Activated CD8-positive, alpha-beta T cell treated with anti-CD3 and anti-CD28 coated beads for 36 hours (primary cell): ENCODE results near the gene FRMPD1. TPM values are rescaled to one million over a fixed set of nuclear protein-coding genes. Genes with fewer than 3 reads are reported as not detected.

Experiments
- ATAC-seq: fragments of 200-7000 bp; cut with Tn5 transposase; one replicate; pipeline ENCODE4 v1.10.0; 2021; ENCODE audit warnings: mild to moderate bottlenecking, moderate library complexity
- CTCF ChIA-PET: fragments of 350-600 bp; sonication (Branson Sonifier 250); formaldehyde crosslinking; loops from one replicate; lab custom pipeline; 2021; ENCODE audit warnings: antibody characterized with exemption; lab: Charles Lee
- POLR2A ChIA-PET: fragments of 350-600 bp; sonication (Branson Sonifier 250); formaldehyde crosslinking; loops from one replicate; lab custom pipeline; 2021; ENCODE audit warnings: antibody characterized with exemption; lab: Charles Lee
- DNase-seq: peaks from one replicate; pipeline ENCODE4 v3.0.0-alpha.2; 2020
- H3K27ac Mint-ChIP-seq: one replicate; pipeline ENCODE4 v1.8.0; 2021; ENCODE audit warnings: mild to moderate bottlenecking, mixed read lengths
- H3K27me3 Mint-ChIP-seq: one replicate; pipeline ENCODE4 v1.8.0; 2021; ENCODE audit warnings: mixed read lengths
- H3K36me3 Mint-ChIP-seq: one replicate; pipeline ENCODE4 v1.8.0; 2021; ENCODE audit warnings: low read depth, mixed read lengths
- H3K4me1 Mint-ChIP-seq: one replicate; pipeline ENCODE4 v1.8.0; 2021; ENCODE audit warnings: low read depth, mixed read lengths
- H3K4me3 Mint-ChIP-seq: one replicate; pipeline ENCODE4 v1.8.0; 2021; ENCODE audit warnings: mild to moderate bottlenecking, moderate library complexity, mixed read lengths
- H3K9me3 Mint-ChIP-seq: one replicate; pipeline ENCODE4 v1.8.0; 2021; ENCODE audit warnings: mixed read lengths
- CTCF ChIP-seq: fragments of 200-600 bp; IDR thresholded peaks from one replicate; pipeline ENCODE4 v1.8.0; 2022; ENCODE audit warnings: antibody characterized with exemption, mild to moderate bottlenecking
- intact Hi-C: fragments of 100-400 bp; cut with micrococcal nuclease; formaldehyde crosslinking; loops from one replicate; pipeline ENCODE4 v1.10.0; 2022
- total RNA-seq, 2 experiments: library from RNA; stranded (reverse); gene quantifications; one replicate each; pipeline ENCODE4 v1.2.3, GENCODE V29; 2021

The FRMPD1 gene
- total RNA-seq, 2 experiments from 2014 or later: not detected

DNA sequence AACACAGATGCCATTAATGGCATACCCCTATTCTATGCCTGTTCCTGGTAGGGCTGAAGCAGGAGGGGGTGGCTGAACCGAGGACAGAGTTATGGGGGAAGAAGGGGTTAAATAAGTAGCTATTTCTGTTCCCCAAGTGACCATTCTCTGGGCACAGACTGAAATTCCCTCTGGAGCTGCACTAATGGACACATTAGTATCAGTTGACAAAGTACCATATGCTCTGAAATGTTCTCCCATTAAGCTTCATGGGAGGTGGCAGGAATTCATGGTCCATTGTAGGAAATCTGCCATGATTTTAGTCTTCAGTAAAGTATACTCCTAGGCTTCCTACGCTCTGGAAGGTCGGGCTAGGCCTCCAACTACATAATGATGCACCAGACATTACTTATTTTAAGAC lies 10.5 kb upstream of the FRMPD1 start:
- Mint-ChIP-seq H3K36me3 (no peaks in the 10 kb centered on the region), H3K27me3 (peaks cover 17% of the 10 kb centered on the region), H3K4me1 (no peaks in the 10 kb centered on the region), H3K4me3 (no peak overlapping the region), H3K9me3 (no peaks in the 10 kb centered on the region), H3K27ac (no peak overlapping the region)
- ChIA-PET CTCF (no interaction called here), POLR2A (no interaction called here)
- no peak for ATAC-seq
- intact Hi-C loops: no loop called here
- no peak for TF ChIP-seq CTCF
- no peak for DNase-seq

GRCh38 chr9:37641331-37641730 lies 9.4 kb upstream of the FRMPD1 start:
- H3K9me3 Mint-ChIP-seq: no peaks in the 10 kb centered on the region
- ChIA-PET CTCF (no interaction called here), POLR2A (no interaction called here)
- H3K27me3 Mint-ChIP-seq: peaks cover 21% of the 10 kb centered on the region
- H3K36me3 Mint-ChIP-seq: no peaks in the 10 kb centered on the region
- TF ChIP-seq CTCF: no peak
- no peak overlapping the region for H3K4me3 Mint-ChIP-seq
- H3K4me1 Mint-ChIP-seq: no peaks in the 10 kb centered on the region
- H3K27ac Mint-ChIP-seq: no peak overlapping the region
- intact Hi-C loops: no loop called here
- DNase-seq: no peak
- ATAC-seq: no peak

- Mint-ChIP-seq H3K36me3 (no peaks in the 10 kb centered on the region), H3K27me3 (peaks cover 27% of the 10 kb centered on the region), H3K4me3 (no peak overlapping the region), H3K9me3 (no peaks in the 10 kb centered on the region), H3K27ac (no peak overlapping the region), H3K4me1 (no peaks in the 10 kb centered on the region)
- intact Hi-C loops: no loop called here
- ChIA-PET CTCF (no interaction called here), POLR2A (no interaction called here)
- DNase-seq (no peak), ATAC-seq (no peak)
- no peak for TF ChIP-seq CTCF
Observed at GRCh38 chr9:37643214-37643613, 7.5 kb upstream of the FRMPD1 start.

DNA sequence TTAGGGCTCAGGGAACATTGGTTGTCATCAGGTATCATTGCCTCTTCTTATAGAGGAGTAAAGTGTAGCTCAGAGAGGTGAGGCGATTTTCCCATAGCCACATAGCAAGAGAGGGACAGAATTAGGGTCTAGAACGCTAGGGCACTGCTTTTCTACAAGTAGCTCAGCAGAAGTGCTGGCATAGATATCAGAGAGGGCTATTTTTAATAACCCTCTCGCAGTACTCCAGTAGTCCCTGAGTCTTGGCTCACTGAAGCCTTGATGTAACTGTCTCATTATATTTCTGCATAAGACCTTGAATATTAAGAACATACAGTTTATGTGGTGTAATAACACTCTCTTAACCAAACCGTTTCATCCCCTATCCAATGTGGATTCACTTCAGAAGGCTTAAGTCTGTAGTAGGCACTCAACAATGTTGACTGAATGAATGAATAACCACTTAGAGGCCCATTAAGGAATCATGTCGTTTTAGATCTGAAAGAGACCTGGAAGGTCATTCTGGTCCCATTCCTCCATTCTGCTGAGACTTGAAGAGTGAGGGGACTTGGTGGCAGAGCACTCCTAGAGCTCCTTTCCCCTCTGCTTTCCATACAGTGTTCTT lies 4.7 kb upstream of the FRMPD1 start:
- no peak for ATAC-seq

More for the DNA sequence above, 4.7 kb upstream of the FRMPD1 start:
- H3K36me3 Mint-ChIP-seq: no peaks in the 10 kb centered on the region
- ChIA-PET CTCF (interaction anchor here (1.2 kb wide), 1 partner anchor 12 kb away, joined by 3 read pairs; no protein-coding TSS in a partner anchor), POLR2A (no interaction called here)
- no peak for DNase-seq
- H3K4me3 Mint-ChIP-seq: no peak overlapping the region
- peaks cover 45% of the 10 kb centered on the region for H3K27me3 Mint-ChIP-seq
- TF ChIP-seq CTCF: no peak
- H3K4me1 Mint-ChIP-seq: peaks cover 3% of the 10 kb centered on the region
- intact Hi-C loops: no loop called here
- H3K27ac Mint-ChIP-seq: no peak overlapping the region
- H3K9me3 Mint-ChIP-seq: no peaks in the 10 kb centered on the region
